GM12878 (cell line): ENCODE measurements around the gene CCDC61. TPM values are rescaled to one million over a fixed set of nuclear protein-coding genes. Genes with fewer than 3 reads are reported as not detected.

ENCODE experiments used
- ATAC-seq: fragments of 200-7000 bp; cut with Tn5 transposase; 3 replicates; pipeline ENCODE4 v1.9.1; 2020; ENCODE audit warnings: mild to moderate bottlenecking, moderate library complexity
- BruUV-seq: library from RNA; stranded (reverse); fragments of 400-500 nt; replicated peaks from 2 replicates; lab custom pipeline; 2021; lab: Mats Ljungman, UMichigan
- CTCF ChIA-PET: fragments of 300-600 bp; sonication (Branson Sonifier 250); formaldehyde crosslinking; extraction: SDS; loops from one replicate; lab custom pipeline; 2021; ENCODE audit warnings: inconsistent platforms; lab: Yijun Ruan, JAX
- POLR2A ChIA-PET: fragments of 350-600 bp; formaldehyde crosslinking; extraction: SDS; loops from one replicate; lab custom pipeline; 2021; ENCODE audit warnings: inconsistent platforms; lab: Charles Lee
- RAD21 ChIA-PET: fragments of 300-600 bp; sonication (Branson Sonifier 250); formaldehyde crosslinking; loops from one replicate; lab custom pipeline; 2023; ENCODE audit warnings: antibody characterized with exemption; ENCODE audit not compliant: unreplicated experiment; lab: Charles Lee
- SMC1A ChIA-PET: fragments of 300-600 bp; sonication (Branson Sonifier 250); formaldehyde crosslinking; loops from one replicate; lab custom pipeline; 2023; ENCODE audit not compliant: unreplicated experiment, uncharacterized antibody; lab: Charles Lee
- DNase-seq: peaks from one replicate; pipeline ENCODE4 v3.0.0-alpha.2; 2011; ENCODE audit warnings: low read depth, low spot score
- FAIRE-seq: peaks from 3 replicates; lab custom pipeline; 2011; peaks lifted over from hg19 to GRCh38; lab: Jason Lieb, UNC
- H2AFZ ChIP-seq: 2 replicates; pipeline ENCODE4 v1.6.0; 2011; ENCODE audit warnings: low read depth, low read length, control low read depth; ENCODE audit not compliant: control insufficient read depth
- H3K27ac ChIP-seq: 2 replicates; pipeline ENCODE4 v1.5.1; 2011; ENCODE audit warnings: control low read depth; ENCODE audit not compliant: control insufficient read depth, insufficient read depth
- H3K27me3 ChIP-seq, 2 experiments: replicated peaks in 1 of 2; 2 replicates each; pipeline versions ENCODE4 v1.6.0 to v1.6.1; 2011; ENCODE audit warnings: low read length in 1 of 2; ENCODE audit not compliant: control insufficient read depth in 2 of 2, insufficient read depth in 2 of 2
- H3K36me3 ChIP-seq, 2 experiments: 2 replicates each; pipeline ENCODE4 v1.5.1; 2011; ENCODE audit warnings: low read length in 1 of 2; ENCODE audit not compliant: control insufficient read depth in 2 of 2, insufficient read depth in 2 of 2
- H3K4me1 ChIP-seq: 2 replicates; pipeline ENCODE4 v1.6.1; 2011; ENCODE audit warnings: mild to moderate bottlenecking, low read length, moderate library complexity, mixed read lengths; ENCODE audit not compliant: control insufficient read depth, insufficient read depth
- H3K4me2 ChIP-seq: 2 replicates; pipeline ENCODE4 v1.6.0; 2011; ENCODE audit warnings: control low read depth; ENCODE audit not compliant: control insufficient read depth, insufficient read depth
- H3K4me3 ChIP-seq: fragments of 200-600 bp; sonication (generic); 2 replicates; pipeline ENCODE4 v1.5.1; 2016
- H3K79me2 ChIP-seq: 2 replicates; pipeline ENCODE4 v1.6.0; 2011; ENCODE audit warnings: low read length; ENCODE audit not compliant: control insufficient read depth, insufficient read depth
- H3K9ac ChIP-seq: 2 replicates; pipeline ENCODE4 v1.8.0; 2011; ENCODE audit warnings: low read length, control low read depth, mixed read lengths; ENCODE audit not compliant: control insufficient read depth, insufficient read depth
- H3K9me3 ChIP-seq: replicated peaks from 3 replicates; pipeline ENCODE4 v1.5.1; 2011; ENCODE audit warnings: mild to moderate bottlenecking, low read length; ENCODE audit not compliant: control insufficient read depth, insufficient read depth
- H4K20me1 ChIP-seq: 2 replicates; pipeline ENCODE4 v1.6.0; 2011; ENCODE audit not compliant: control insufficient read depth, insufficient read depth
- BACH1 ChIP-seq: fragments of 450-650 bp; IDR thresholded peaks from 2 replicates; pipeline ENCODE4 v1.6.1; 2017; ENCODE audit warnings: mild to moderate bottlenecking, borderline replicate concordance
- CBX3 ChIP-seq: fragments of 200-600 bp; sonication (generic); IDR thresholded peaks from 2 replicates; pipeline ENCODE4 v1.6.1; 2016; ENCODE audit warnings: low read depth, borderline replicate concordance
- JUNB ChIP-seq: IDR thresholded peaks from 2 replicates; pipeline ENCODE4 v1.6.1; 2016; ENCODE audit warnings: antibody characterized with exemption, mild to moderate bottlenecking
- MYB ChIP-seq: fragments of 150-350 bp; IDR thresholded peaks from 2 replicates; pipeline ENCODE4 v1.6.1; 2014; ENCODE audit warnings: mild to moderate bottlenecking, low read depth, low read length, borderline replicate concordance
- NBN ChIP-seq: fragments of 450-650 bp; IDR thresholded peaks from 2 replicates; pipeline ENCODE4 v1.6.1; 2016
- NR2C2 ChIP-seq: IDR thresholded peaks from 2 replicates; pipeline ENCODE4 v1.6.1; 2011; ENCODE audit warnings: borderline replicate concordance, low read depth; ENCODE audit not compliant: control insufficient read depth, insufficient read length
- NR2F1 ChIP-seq: fragments of 450-650 bp; conservative IDR thresholded peaks from 2 replicates; pipeline ENCODE4 v1.6.1; 2017; ENCODE audit warnings: mild to moderate bottlenecking
- PAX5 ChIP-seq: IDR thresholded peaks from 2 replicates; pipeline ENCODE4 v1.6.1; 2011; ENCODE audit warnings: low read depth, low read length, borderline replicate concordance
- POLR2A ChIP-seq: IDR thresholded peaks from 2 replicates; pipeline ENCODE4 v1.6.1; 2011; ENCODE audit warnings: low read depth, mild to moderate bottlenecking, low read length
- RAD21 ChIP-seq: IDR thresholded peaks from 2 replicates; pipeline ENCODE4 v1.6.1; 2011; ENCODE audit warnings: mild to moderate bottlenecking, low read depth, low read length, moderate library complexity; ENCODE audit not compliant: insufficient read depth
- RCOR1 ChIP-seq: conservative IDR thresholded peaks from 2 replicates; pipeline ENCODE4 v1.6.1; 2012; ENCODE audit warnings: low read depth, low read length, improper control_type of control experiment
- SMAD1 ChIP-seq: fragments of 450-650 bp; IDR thresholded peaks from 2 replicates; pipeline ENCODE4 v1.6.1; 2018; ENCODE audit warnings: mild to moderate bottlenecking, low read depth; ENCODE audit not compliant: partially characterized antibody
- SPI1 ChIP-seq: IDR thresholded peaks from 2 replicates; pipeline ENCODE4 v1.6.1; 2011; ENCODE audit warnings: low read depth, mild to moderate bottlenecking, low read length, moderate library complexity, borderline replicate concordance; ENCODE audit not compliant: insufficient read depth
- STAT1 ChIP-seq: fragments of 450-650 bp; conservative IDR thresholded peaks from 2 replicates; pipeline ENCODE4 v1.6.1; 2014; ENCODE audit warnings: antibody characterized with exemption, mild to moderate bottlenecking
- TCF12 ChIP-seq: IDR thresholded peaks from 2 replicates; pipeline ENCODE4 v1.6.1; 2011; ENCODE audit warnings: low read depth, mild to moderate bottlenecking, low read length
- TCF7 ChIP-seq: IDR thresholded peaks from 2 replicates; pipeline ENCODE4 v1.6.1; 2014; ENCODE audit warnings: antibody characterized with exemption, borderline replicate concordance
- YY1 ChIP-seq: IDR thresholded peaks from 2 replicates; pipeline ENCODE4 v1.6.1; 2011; ENCODE audit warnings: low read depth, mild to moderate bottlenecking, low read length
- WGBS: methylation state at CpG from one replicate; pipeline ENCODE4 v1.1.6; 2016; ENCODE audit warnings: low lambda C conversion rate; ENCODE audit not compliant: insufficient replicate concordance, insufficient coverage; ENCODE audit errors: missing lambda C conversion rate; 5-methylcytosine and 5-hydroxymethylcytosine counted together
- in situ Hi-C: fragments of 300-500 bp; cut with MboI; formaldehyde crosslinking; loops from 9 replicates; pipeline ENCODE4 v1.14.3; 2018; ENCODE audit warnings: mixed read lengths
- intact Hi-C: fragments of 100-400 bp; cut with micrococcal nuclease; formaldehyde crosslinking; loops from one replicate; pipeline ENCODE4 v1.14.2; 2022; ENCODE audit not compliant: unreplicated experiment
- polyA plus RNA-seq, 11 experiments: library from polyadenylated mRNA; depleted of rRNA in 4 of 11; unstranded in 6 of 11; stranded (reverse) in 5 of 11; fragments of >200 nt; fragmentation: Nextera tagmentation in 4 of 11; fragmentation: Illumina TruSeq in 1 of 11; extraction: Ambion mirVana in 4 of 11; extraction: Trizol in 1 of 11; gene quantifications; 1 replicate in 1 of 11; 2 replicates in 10 of 11; pipeline versions ENCODE4 v1.2.1 to v1.2.3, GENCODE V29; 2011 to 2016; ENCODE audit warnings: inconsistent platforms in 2 of 11, missing spikeins in 2 of 11, low read depth in 1 of 11
- total RNA-seq, 4 experiments: library from RNA; depleted of rRNA in 3 of 4; stranded (reverse); fragments of >200 nt in 3 of 4; fragmentation: Illumina TruSeq in 1 of 4; extraction: Trizol in 1 of 4; gene quantifications; 2 replicates each; pipeline versions ENCODE4 v1.2.1 to v1.2.3, GENCODE V29; 2013 to 2021
- TF ChIP-seq, protein P1 (sequence below): fragments of 450-650 bp; IDR thresholded peaks from 2 replicates; pipeline ENCODE4 v1.6.1; 2017; ENCODE audit warnings: mild to moderate bottlenecking, moderate library complexity
- TF ChIP-seq, protein P2 (sequence below): fragments of 450-650 bp; IDR thresholded peaks from 2 replicates; pipeline ENCODE4 v1.6.1; 2017; ENCODE audit warnings: mild to moderate bottlenecking, moderate library complexity

Gene CCDC61
- total and polyA plus RNA-seq, 10 of the 15 experiments (the other 5 are each of a cell fraction or from before 2014, with no cell fraction given): 0.27 to 27.1 (median 8.7) TPM

DNA sequence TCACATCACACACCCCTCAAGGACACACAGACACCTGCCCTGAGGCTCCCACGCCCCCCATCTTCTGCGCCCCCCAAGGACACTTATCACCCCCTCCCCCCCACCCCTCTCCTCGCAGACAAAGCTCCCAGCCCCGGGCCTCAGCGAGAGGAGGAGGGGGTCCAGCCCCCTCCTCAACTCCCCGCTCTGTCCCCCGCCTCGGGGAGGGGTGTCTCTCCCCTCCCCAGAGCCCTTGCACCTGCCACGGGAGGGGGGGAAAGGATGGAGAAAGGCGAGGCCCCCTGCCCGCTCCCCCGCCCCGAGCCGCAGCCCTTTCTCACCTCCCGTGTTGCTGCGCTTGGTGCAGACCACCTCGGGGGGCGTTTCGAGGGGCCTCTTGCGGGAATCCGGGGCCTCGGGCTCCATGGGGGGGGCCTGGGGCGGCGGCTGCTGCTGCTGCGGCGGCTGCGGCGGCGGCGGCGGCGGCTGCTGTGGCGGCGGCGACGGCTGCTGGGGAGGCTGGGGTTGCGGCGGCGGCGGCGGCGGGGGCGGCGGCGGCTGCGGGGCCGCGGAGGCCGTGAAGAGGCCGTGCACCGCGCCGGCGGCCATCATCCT lies 22.2 kb upstream of the CCDC61 start:
- Histone ChIP-seq H3K4me2 (no peak overlapping the region), H2AFZ (no peak overlapping the region), H3K9ac (no peak overlapping the region), H3K4me3 (no peak overlapping the region), H3K79me2 (no peaks in the 10 kb centered on the region), H3K36me3 (no peaks in the 10 kb centered on the region), H4K20me1 (no peaks in the 10 kb centered on the region), H3K27me3 (peaks cover 0 to 11% of the 10 kb centered on the region in 2 experiments; a peak in 3 of 4 replicates), H3K27ac (no peak overlapping the region), H3K4me1 (no peaks in the 10 kb centered on the region), H3K9me3 (no peaks in the 10 kb centered on the region)
- FAIRE-seq (no peak), ATAC-seq (no peak), DNase-seq (no peak)
- ChIA-PET CTCF (no interaction called here), SMC1A (no interaction called here), RAD21 (no interaction called here), POLR2A (no interaction called here)
- BruUV-seq: no TSS peak
- 9% methylated on average over 6 of the region's 54 CpGs for WGBS
- intact Hi-C loops: no loop called here
- in situ Hi-C loops: no loop called here
- TF ChIP-seq, protein P1, sequence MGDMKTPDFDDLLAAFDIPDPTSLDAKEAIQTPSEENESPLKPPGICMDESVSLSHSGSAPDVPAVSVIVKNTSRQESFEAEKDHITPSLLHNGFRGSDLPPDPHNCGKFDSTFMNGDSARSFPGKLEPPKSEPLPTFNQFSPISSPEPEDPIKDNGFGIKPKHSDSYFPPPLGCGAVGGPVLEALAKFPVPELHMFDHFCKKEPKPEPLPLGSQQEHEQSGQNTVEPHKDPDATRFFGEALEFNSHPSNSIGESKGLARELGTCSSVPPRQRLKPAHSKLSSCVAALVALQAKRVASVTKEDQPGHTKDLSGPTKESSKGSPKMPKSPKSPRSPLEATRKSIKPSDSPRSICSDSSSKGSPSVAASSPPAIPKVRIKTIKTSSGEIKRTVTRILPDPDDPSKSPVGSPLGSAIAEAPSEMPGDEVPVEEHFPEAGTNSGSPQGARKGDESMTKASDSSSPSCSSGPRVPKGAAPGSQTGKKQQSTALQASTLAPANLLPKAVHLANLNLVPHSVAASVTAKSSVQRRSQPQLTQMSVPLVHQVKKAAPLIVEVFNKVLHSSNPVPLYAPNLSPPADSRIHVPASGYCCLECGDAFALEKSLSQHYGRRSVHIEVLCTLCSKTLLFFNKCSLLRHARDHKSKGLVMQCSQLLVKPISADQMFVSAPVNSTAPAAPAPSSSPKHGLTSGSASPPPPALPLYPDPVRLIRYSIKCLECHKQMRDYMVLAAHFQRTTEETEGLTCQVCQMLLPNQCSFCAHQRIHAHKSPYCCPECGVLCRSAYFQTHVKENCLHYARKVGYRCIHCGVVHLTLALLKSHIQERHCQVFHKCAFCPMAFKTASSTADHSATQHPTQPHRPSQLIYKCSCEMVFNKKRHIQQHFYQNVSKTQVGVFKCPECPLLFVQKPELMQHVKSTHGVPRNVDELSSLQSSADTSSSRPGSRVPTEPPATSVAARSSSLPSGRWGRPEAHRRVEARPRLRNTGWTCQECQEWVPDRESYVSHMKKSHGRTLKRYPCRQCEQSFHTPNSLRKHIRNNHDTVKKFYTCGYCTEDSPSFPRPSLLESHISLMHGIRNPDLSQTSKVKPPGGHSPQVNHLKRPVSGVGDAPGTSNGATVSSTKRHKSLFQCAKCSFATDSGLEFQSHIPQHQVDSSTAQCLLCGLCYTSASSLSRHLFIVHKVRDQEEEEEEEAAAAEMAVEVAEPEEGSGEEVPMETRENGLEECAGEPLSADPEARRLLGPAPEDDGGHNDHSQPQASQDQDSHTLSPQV: no peak
- TF ChIP-seq RCOR1: no peak
- TF ChIP-seq, protein P2, sequence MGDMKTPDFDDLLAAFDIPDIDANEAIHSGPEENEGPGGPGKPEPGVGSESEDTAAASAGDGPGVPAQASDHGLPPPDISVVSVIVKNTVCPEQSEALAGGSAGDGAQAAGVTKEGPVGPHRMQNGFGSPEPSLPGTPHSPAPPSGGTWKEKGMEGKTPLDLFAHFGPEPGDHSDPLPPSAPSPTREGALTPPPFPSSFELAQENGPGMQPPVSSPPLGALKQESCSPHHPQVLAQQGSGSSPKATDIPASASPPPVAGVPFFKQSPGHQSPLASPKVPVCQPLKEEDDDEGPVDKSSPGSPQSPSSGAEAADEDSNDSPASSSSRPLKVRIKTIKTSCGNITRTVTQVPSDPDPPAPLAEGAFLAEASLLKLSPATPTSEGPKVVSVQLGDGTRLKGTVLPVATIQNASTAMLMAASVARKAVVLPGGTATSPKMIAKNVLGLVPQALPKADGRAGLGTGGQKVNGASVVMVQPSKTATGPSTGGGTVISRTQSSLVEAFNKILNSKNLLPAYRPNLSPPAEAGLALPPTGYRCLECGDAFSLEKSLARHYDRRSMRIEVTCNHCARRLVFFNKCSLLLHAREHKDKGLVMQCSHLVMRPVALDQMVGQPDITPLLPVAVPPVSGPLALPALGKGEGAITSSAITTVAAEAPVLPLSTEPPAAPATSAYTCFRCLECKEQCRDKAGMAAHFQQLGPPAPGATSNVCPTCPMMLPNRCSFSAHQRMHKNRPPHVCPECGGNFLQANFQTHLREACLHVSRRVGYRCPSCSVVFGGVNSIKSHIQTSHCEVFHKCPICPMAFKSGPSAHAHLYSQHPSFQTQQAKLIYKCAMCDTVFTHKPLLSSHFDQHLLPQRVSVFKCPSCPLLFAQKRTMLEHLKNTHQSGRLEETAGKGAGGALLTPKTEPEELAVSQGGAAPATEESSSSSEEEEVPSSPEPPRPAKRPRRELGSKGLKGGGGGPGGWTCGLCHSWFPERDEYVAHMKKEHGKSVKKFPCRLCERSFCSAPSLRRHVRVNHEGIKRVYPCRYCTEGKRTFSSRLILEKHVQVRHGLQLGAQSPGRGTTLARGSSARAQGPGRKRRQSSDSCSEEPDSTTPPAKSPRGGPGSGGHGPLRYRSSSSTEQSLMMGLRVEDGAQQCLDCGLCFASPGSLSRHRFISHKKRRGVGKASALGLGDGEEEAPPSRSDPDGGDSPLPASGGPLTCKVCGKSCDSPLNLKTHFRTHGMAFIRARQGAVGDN: no peak
- no peak for TF ChIP-seq STAT1
- no peak for TF ChIP-seq TCF7
- TF ChIP-seq SPI1: no peak
- TF ChIP-seq BACH1: no peak
- TF ChIP-seq TCF12: no peak
- TF ChIP-seq POLR2A: no peak
- no peak for TF ChIP-seq MYB
- TF ChIP-seq PAX5: no peak
- no peak for TF ChIP-seq NR2F1
- no peak for TF ChIP-seq YY1
- TF ChIP-seq NBN: no peak
- no peak for TF ChIP-seq RAD21
- TF ChIP-seq SMAD1: no peak
- no peak for TF ChIP-seq CBX3
- no peak for TF ChIP-seq NR2C2
- TF ChIP-seq JUNB: no peak
